Vagina (tissue), 2 donors: ENCODE results near the gene DAZAP2. TPM values are rescaled to one million over a fixed set of nuclear protein-coding genes. Genes with fewer than 3 reads are reported as not detected.

Experiments
- DNase-seq, 2 donors: peaks; one replicate each; pipeline ENCODE4 v3.0.0-alpha.2; 2017; ENCODE audit errors: extremely low spot score in 2 of 2
- H3K27ac ChIP-seq: fragments of 200-600 bp; sonication (generic); one replicate; pipeline ENCODE4 v1.5.1; 2019
- H3K27me3 ChIP-seq: fragments of 200-600 bp; sonication (generic); one replicate; pipeline ENCODE4 v1.5.1; 2019
- H3K36me3 ChIP-seq, 2 donors: fragments of 200-600 bp; sonication (generic); one replicate each; pipeline ENCODE4 v1.5.1; 2017 to 2019
- H3K4me1 ChIP-seq: fragments of 200-600 bp; sonication (generic); one replicate; pipeline ENCODE4 v1.5.1; 2019
- H3K4me3 ChIP-seq, 2 donors: fragments of 200-600 bp; sonication (generic); 1 replicate in 1 of 2; 2 replicates in 1 of 2; pipeline ENCODE4 v1.5.1; 2016 to 2019
- H3K9me3 ChIP-seq: fragments of 200-600 bp; sonication (generic); one replicate; pipeline ENCODE4 v1.5.1; 2019
- CTCF ChIP-seq, 3 experiments: fragments of 450-650 bp in 2 of 3; fragments of 200-600 bp in 1 of 3; sonication (generic) in 1 of 3; IDR thresholded peaks; one replicate each; pipeline ENCODE4 v1.5.1; 2017 to 2019; ENCODE audit warnings: antibody characterized with exemption in 3 of 3, mild to moderate bottlenecking in 2 of 3, moderate library complexity in 2 of 3
- POLR2A ChIP-seq, 2 donors: fragments of 450-650 bp; IDR thresholded peaks; one replicate each; pipeline ENCODE4 v1.6.1; 2017; ENCODE audit warnings: antibody characterized with exemption in 2 of 2, mild to moderate bottlenecking in 2 of 2, moderate library complexity in 2 of 2
- POLR2AphosphoS5 ChIP-seq, 2 donors: sonication (generic); formaldehyde crosslinking; IDR thresholded peaks; one replicate each; pipeline ENCODE4 v1.9.0; 2017; ENCODE audit warnings: antibody characterized with exemption in 2 of 2, mild to moderate bottlenecking in 2 of 2, low read depth in 1 of 2; ENCODE audit not compliant: insufficient read depth in 1 of 2
- intact Hi-C: fragments of 100-400 bp; cut with DNase I; formaldehyde crosslinking; loops from one replicate; pipeline ENCODE4 v1.15.1; 2023
- total RNA-seq: library from RNA; depleted of rRNA; stranded (reverse); fragments of >200 nt; gene quantifications from one replicate; pipeline ENCODE4 v1.2.3, GENCODE V29; 2016

The DAZAP2 gene
- total RNA-seq, 1 donor from 2014 or later: 230 TPM

- H3K36me3 ChIP-seq: no peaks in the 10 kb centered on the region
- TF ChIP-seq CTCF (IDR thresholded peaks at IDR 0.05) (peak in 1 of 3 experiments; percentile 27), POLR2A (IDR thresholded peaks at IDR 0.05) (no peak), POLR2AphosphoS5 (IDR thresholded peaks at IDR 0.05; ENCODE audit: insufficient read depth in 1 of 2, low read depth in 1 of 2) (no peak)
- intact Hi-C loops: no loop called here
Observed at GRCh38 chr12:51262758-51263177, 24.1 kb downstream of the DAZAP2 start.

GRCh38 chr12:51263341-51263740 is 24.7 kb downstream of the DAZAP2 start:
- no peak overlapping the region for H3K4me3 ChIP-seq
- H3K4me1 ChIP-seq: no peaks in the 10 kb centered on the region
- H3K27ac ChIP-seq: no peak overlapping the region
- H3K36me3 ChIP-seq: no peaks in the 10 kb centered on the region
- TF ChIP-seq POLR2A (IDR thresholded peaks at IDR 0.05): no peak
- TF ChIP-seq CTCF (IDR thresholded peaks at IDR 0.05): no peak
- TF ChIP-seq POLR2AphosphoS5 (IDR thresholded peaks at IDR 0.05; ENCODE audit: insufficient read depth in 1 of 2, low read depth in 1 of 2): no peak
- intact Hi-C loops: no loop called here
- H3K27me3 ChIP-seq: no peaks in the 10 kb centered on the region
- no peaks in the 10 kb centered on the region for H3K9me3 ChIP-seq
- DNase-seq: no peak

More at GRCh38 chr12:51262758-51263177, 24.1 kb downstream of the DAZAP2 start:
- Histone ChIP-seq H3K4me3 (no peak overlapping the region), H3K27me3 (no peaks in the 10 kb centered on the region), H3K27ac (no peak overlapping the region), H3K9me3 (no peaks in the 10 kb centered on the region), H3K4me1 (no peaks in the 10 kb centered on the region)
- DNase-seq: no peak

GRCh38 chr12:51264297-51264696 is 25.7 kb downstream of the DAZAP2 start:
- DNase-seq: no peak
- intact Hi-C loops: no loop called here
- Histone ChIP-seq H3K4me3 (no peak overlapping the region), H3K27me3 (no peaks in the 10 kb centered on the region), H3K27ac (no peak overlapping the region), H3K36me3 (no peaks in the 10 kb centered on the region), H3K9me3 (no peaks in the 10 kb centered on the region), H3K4me1 (peaks cover 7% of the 10 kb centered on the region)
- TF ChIP-seq POLR2A (IDR thresholded peaks at IDR 0.05) (no peak), CTCF (IDR thresholded peaks at IDR 0.05) (no peak), POLR2AphosphoS5 (IDR thresholded peaks at IDR 0.05; ENCODE audit: insufficient read depth in 1 of 2, low read depth in 1 of 2) (no peak)

- H3K9me3 ChIP-seq: no peaks in the 10 kb centered on the region
- H3K4me3 ChIP-seq: no peak overlapping the region
- H3K4me1 ChIP-seq: peaks cover 7% of the 10 kb centered on the region
- H3K27me3 ChIP-seq: no peaks in the 10 kb centered on the region
- H3K27ac ChIP-seq: no peak overlapping the region
- no peak for TF ChIP-seq POLR2A (IDR thresholded peaks at IDR 0.05)
- H3K36me3 ChIP-seq: no peaks in the 10 kb centered on the region
- no peak for DNase-seq
- intact Hi-C loops: no loop called here
Observed at GRCh38 chr12:51265024-51265423, 26.4 kb downstream of the DAZAP2 start.

- H3K4me1 ChIP-seq: peaks cover 14% of the 10 kb centered on the region
- no peaks in the 10 kb centered on the region for H3K27me3 ChIP-seq
- DNase-seq: no peak
- no peaks in the 10 kb centered on the region for H3K9me3 ChIP-seq
- H3K4me3 ChIP-seq: peak overlapping the region; percentile 68 to 97
- intact Hi-C loops: loop anchor here (10.0 kb wide), 1 partner anchor 75 kb away; the partner anchor contains the start of gene CELA1
- peak overlapping the region; percentile 65 for H3K27ac ChIP-seq
- no peaks in the 10 kb centered on the region for H3K36me3 ChIP-seq
- TF ChIP-seq CTCF (IDR thresholded peaks at IDR 0.05) (peak in 1 of 3 experiments; percentile 19), POLR2A (IDR thresholded peaks at IDR 0.05) (no peak), POLR2AphosphoS5 (IDR thresholded peaks at IDR 0.05; ENCODE audit: insufficient read depth in 1 of 2, low read depth in 1 of 2) (no peak)
Observed at GRCh38 chr12:51269174-51270066, 30.8 kb downstream of the DAZAP2 start.
